Stimulated activated naive CD8-positive, alpha-beta T cell treated with anti-CD3 and anti-CD28 coated beads, Interleukin-15, Interleukin-2, amounts not matched to agents 100 ng/mL and 50 ng/mL, for 24 hours (primary cell): ENCODE measurements around the gene UMOD.
"Not testable (repeated sequence)": the region's sequence is repeated elsewhere in the genome, so short reads cannot be mapped to it uniquely, and the experiment has no call there.

Experiments used
- H3K27ac Mint-ChIP-seq: one replicate; pipeline ENCODE4 v1.8.0; 2021; ENCODE audit warnings: mild to moderate bottlenecking, mixed read lengths
- H3K27me3 Mint-ChIP-seq: one replicate; pipeline ENCODE4 v1.8.0; 2021; ENCODE audit warnings: mixed read lengths
- H3K36me3 Mint-ChIP-seq: one replicate; pipeline ENCODE4 v1.8.0; 2021; ENCODE audit warnings: low read depth, mixed read lengths
- H3K4me1 Mint-ChIP-seq: one replicate; pipeline ENCODE4 v1.8.0; 2021; ENCODE audit warnings: low read depth, mixed read lengths
- H3K4me3 Mint-ChIP-seq: one replicate; pipeline ENCODE4 v1.8.0; 2021; ENCODE audit warnings: mild to moderate bottlenecking, mixed read lengths
- H3K9me3 Mint-ChIP-seq: one replicate; pipeline ENCODE4 v1.8.0; 2021; ENCODE audit warnings: mixed read lengths

UMOD gene

DNA sequence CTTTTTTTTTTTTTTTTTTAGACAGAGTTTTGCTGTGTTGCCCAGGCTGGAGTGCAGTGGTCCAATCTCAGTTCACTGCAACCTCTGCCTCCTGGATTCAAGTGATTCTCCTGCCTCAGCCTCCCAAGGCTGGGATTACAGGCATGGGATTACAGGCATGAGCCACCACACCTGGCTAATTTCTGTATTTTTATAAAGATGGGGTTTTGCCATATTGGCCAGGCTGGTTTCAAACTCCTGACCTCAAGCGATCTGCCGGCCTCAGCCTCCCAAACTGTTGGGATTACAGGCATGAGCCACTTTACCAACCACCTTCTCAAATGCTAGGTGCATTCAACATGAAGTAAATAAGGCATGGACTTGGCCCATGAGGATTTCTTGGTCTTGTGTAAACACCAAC lies 31.5 kb downstream of the UMOD start:
- not testable (repeated sequence) for H3K27me3 Mint-ChIP-seq, H3K36me3 Mint-ChIP-seq, H3K9me3 Mint-ChIP-seq, H3K4me3 Mint-ChIP-seq, H3K4me1 Mint-ChIP-seq, H3K27ac Mint-ChIP-seq

DNA sequence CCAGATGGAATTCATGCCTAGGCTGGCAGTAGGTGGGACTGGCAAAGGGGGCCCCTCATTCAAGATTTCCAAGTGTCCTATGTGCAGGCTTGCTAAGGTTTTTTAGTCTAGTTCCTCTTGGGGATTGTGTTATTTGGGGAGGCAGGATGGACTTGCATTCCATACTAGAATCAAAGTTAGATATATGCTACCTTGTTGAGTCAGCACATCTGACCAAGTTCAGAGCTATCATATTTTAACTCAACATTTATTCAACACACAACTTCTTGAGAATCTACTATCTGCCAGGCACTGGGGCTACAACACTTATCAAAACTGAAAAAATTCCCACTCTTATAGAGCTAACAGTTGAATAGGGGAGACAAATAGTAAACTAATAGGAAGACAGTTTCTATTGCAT lies 31.9 kb downstream of the UMOD start:
- H3K4me1 Mint-ChIP-seq = no peaks in the 10 kb centered on the region
- no peak overlapping the region for H3K4me3 Mint-ChIP-seq
- H3K27ac Mint-ChIP-seq = no peak overlapping the region
- H3K9me3 Mint-ChIP-seq = no peaks in the 10 kb centered on the region
- no peaks in the 10 kb centered on the region for H3K27me3 Mint-ChIP-seq
- no peaks in the 10 kb centered on the region for H3K36me3 Mint-ChIP-seq

DNA sequence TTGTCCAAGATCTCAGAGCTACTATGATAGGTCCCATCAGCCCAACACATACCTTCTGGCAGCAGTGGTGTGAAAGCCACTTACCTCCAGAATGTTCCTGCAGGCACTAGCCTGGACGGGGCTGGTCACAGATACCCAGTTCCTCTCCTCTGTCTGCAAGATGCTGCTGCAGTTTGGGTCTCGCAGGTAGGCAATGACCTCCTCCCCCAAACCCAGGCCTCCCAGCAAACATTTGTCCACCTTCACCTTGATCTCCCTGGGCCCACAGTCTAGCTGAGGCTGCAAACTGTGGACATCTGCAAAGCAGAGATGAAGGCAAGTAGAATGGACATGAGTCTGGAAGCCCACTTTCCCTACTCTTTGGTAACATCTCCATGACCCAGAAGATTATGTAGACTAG lies 32.3 kb downstream of the UMOD start:
- Mint-ChIP-seq H3K27ac (no peak overlapping the region), H3K27me3 (no peaks in the 10 kb centered on the region), H3K36me3 (no peaks in the 10 kb centered on the region), H3K4me1 (no peaks in the 10 kb centered on the region), H3K4me3 (no peak overlapping the region), H3K9me3 (no peaks in the 10 kb centered on the region)

DNA sequence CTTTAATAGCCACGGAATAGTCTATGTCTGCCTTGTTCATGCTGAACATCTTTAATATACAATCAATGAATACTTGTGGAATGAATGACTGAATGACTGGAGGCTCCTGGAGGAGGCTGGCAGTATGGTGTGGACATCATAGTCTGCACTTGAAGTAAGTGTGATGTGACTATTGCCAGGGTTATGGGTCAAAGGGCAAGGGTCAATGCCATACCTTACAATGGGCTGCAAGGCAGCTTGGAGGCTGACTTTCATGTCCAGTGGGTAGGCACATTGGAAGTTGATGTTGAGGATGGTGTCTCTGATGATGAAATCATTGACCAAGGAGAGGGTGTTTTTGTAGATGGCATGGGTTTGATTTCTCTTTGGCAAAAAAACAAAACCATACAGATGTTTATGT lies 33.1 kb downstream of the UMOD start:
- Mint-ChIP-seq H3K36me3 (no peaks in the 10 kb centered on the region), H3K9me3 (no peaks in the 10 kb centered on the region), H3K27ac (no peak overlapping the region), H3K4me3 (no peak overlapping the region), H3K27me3 (no peaks in the 10 kb centered on the region), H3K4me1 (no peaks in the 10 kb centered on the region)

DNA sequence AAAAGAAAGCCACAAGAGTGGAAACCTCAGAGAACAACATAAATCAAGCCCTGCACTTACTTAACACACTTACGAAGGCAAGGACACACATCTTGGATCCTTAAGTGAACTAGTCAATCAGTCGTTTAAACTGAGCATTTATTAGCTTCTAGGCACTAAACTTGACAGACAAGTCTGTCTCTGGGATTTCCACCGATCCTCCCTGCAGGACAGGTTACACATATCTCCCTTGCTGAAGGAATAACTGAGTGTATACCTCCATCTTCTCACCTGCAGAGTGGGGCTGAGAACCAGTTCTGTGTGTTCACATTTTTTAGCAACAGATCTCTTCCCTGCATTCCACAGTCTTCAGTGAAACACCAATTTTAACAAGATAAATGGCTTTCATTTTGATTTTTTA lies 34.1 kb downstream of the UMOD start:
- H3K27ac Mint-ChIP-seq = no peak overlapping the region
- no peaks in the 10 kb centered on the region for H3K4me1 Mint-ChIP-seq
- H3K9me3 Mint-ChIP-seq = no peaks in the 10 kb centered on the region
- H3K36me3 Mint-ChIP-seq = no peaks in the 10 kb centered on the region
- no peak overlapping the region for H3K4me3 Mint-ChIP-seq
- H3K27me3 Mint-ChIP-seq = no peaks in the 10 kb centered on the region

DNA sequence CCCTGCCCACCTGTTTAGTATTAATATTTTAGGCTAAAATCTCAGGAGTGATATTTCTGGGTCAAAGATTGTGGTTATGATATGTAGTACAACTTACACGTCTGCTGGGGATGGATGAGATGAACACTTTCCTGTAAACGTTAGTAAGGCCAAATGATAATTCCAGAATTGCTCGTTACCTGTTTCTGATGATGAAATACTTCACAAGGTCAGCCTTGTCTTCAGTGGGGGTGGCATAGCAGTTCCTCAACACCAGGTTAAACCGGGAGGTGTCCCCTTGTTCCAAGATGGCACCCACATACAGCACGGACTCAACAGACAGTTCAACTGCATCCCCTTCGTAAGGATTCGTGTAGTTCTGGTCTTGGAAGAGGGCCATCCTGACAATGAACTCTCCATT lies 34.5 kb downstream of the UMOD start:
- Mint-ChIP-seq H3K36me3 (no peaks in the 10 kb centered on the region), H3K4me1 (no peaks in the 10 kb centered on the region), H3K4me3 (no peak overlapping the region), H3K9me3 (no peaks in the 10 kb centered on the region), H3K27me3 (no peaks in the 10 kb centered on the region), H3K27ac (no peak overlapping the region)

DNA sequence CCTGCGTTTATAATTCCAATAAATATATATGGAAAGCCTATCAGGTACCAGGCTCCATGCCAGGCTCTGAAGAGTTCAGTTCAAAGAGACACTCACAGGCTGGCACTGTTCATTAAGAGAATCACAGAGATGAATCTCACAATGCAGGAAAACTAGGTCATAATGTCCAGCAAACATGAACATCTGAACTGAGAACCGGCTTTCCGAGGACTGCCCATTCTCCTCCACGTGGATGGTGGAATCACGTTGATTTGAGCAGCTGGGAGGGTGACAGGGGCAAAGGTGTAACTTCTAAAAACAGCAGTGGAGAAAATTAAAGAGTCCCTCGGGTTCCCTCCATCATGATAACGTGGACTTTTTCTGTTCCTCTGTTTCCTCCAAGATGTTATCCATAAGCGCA lies 35.4 kb downstream of the UMOD start:
- Mint-ChIP-seq H3K27me3 (no peaks in the 10 kb centered on the region), H3K9me3 (no peaks in the 10 kb centered on the region), H3K36me3 (no peaks in the 10 kb centered on the region), H3K27ac (no peak overlapping the region), H3K4me3 (no peak overlapping the region), H3K4me1 (no peaks in the 10 kb centered on the region)

DNA sequence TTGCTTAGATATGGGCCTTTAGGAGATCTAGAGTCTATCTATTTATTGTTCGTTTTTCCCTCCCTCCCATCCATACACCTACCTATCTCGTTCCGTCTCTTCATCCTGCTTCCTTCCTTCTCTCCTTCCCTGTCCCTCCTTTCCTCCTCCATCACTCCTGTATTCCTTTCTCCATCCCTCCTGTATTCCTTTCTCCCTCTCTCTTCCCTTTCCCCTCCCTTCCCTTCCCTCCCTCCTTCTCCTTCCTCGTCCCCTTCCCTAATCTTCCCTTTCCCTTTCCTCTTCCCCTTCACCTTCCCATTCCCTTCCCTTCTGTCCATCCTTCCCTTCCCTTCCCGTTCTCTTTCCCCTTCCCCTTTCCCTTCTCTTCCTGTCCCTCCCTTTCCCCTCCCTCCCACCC lies 35.8 kb downstream of the UMOD start:
- no peaks in the 10 kb centered on the region for H3K4me1 Mint-ChIP-seq
- H3K9me3 Mint-ChIP-seq = no peaks in the 10 kb centered on the region
- H3K36me3 Mint-ChIP-seq = no peaks in the 10 kb centered on the region
- H3K27me3 Mint-ChIP-seq = no peaks in the 10 kb centered on the region
- H3K27ac Mint-ChIP-seq = no peak overlapping the region
- H3K4me3 Mint-ChIP-seq = no peak overlapping the region

DNA sequence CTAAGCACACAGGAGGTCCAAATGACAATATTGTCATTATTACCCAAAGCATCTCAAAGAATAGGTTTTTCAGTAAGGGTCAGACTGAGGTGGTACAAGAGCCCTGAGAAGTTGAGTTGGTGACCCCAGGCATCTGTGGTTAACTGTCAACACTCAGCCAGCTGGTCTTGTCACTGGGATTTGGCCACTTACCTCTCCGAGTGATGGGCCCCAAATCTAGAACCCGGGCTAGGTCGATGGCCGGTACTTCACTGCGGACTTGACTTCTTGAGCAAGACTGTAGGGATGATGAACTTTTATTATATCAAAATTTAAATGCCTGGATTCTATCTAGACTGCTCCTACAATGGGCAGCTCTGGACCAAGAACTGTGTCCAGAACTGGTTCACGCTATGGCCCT lies 36.8 kb downstream of the UMOD start:
- Mint-ChIP-seq H3K27ac (no peak overlapping the region), H3K4me3 (no peak overlapping the region), H3K27me3 (no peaks in the 10 kb centered on the region), H3K9me3 (no peaks in the 10 kb centered on the region), H3K36me3 (no peaks in the 10 kb centered on the region), H3K4me1 (no peaks in the 10 kb centered on the region)

DNA sequence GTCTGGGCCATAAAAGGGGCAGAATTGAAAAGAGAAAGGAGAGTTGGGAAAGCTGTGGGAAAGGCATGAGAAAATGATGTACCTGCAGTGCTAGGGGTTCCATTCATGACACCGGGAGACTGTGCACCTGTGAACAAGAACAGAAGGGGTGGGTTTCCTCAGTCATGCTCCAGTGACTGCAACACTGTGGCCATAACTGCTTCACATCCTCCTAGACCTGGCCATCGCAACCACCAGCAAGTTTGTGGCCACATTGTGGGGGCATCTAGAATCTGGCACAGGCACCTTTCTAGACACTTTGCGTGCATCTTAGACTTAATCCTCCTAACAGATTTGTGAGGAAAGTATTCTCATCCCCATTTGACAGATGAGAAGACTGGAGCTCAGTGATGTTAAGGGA lies 37.9 kb downstream of the UMOD start:
- Mint-ChIP-seq H3K4me3 (no peak overlapping the region), H3K27ac (no peak overlapping the region), H3K4me1 (no peaks in the 10 kb centered on the region), H3K9me3 (no peaks in the 10 kb centered on the region), H3K27me3 (no peaks in the 10 kb centered on the region), H3K36me3 (no peaks in the 10 kb centered on the region)

DNA sequence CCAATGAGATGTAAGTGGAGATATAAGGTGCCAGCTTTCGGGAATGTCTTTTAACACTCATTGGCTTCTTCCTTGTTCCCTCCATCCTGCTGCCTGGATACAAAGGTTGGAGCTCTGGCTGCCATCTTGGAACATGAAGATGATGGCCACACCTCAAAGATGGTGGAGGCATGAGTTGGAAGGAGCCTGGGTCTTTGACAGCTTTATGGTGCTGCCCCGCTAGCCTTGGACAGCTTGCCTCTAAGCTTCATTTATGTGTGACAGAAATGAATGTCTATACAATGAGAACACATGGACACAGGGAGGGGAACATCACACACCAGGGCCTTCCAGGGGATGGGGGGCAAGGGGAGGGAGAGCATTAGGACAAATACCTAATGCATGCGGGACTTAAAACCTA lies 38.8 kb downstream of the UMOD start:
- Mint-ChIP-seq H3K9me3 (no peaks in the 10 kb centered on the region), H3K36me3 (no peaks in the 10 kb centered on the region), H3K27me3 (no peaks in the 10 kb centered on the region), H3K4me3 (no peak overlapping the region), H3K4me1 (no peaks in the 10 kb centered on the region), H3K27ac (no peak overlapping the region)

DNA sequence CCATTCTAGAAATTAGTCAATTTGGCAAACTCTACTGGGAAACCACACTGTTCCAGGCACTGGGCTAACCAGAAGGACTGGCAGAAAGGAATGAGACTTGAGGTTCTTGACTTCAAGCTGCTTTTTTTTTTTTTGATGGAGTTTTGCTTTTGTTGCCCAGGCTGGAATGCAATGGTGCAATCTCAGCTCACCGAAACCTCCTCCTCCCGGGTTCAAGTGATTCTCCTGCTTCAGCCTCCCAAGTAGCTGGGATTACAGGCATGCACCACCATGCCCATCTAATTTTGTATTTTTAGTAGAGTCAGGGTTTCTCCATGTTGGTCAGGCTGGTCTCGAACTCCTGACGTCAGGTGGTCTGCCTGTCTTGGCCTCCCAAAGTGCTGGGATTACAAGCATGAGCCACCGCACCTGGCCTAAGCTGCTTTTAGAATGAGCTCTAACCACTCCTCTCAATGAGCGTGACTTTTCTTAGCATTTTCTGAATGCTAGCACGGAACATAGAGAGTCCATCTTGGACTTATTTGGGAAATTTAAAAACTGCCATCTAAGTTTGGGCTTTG lies 39.9 kb downstream of the UMOD start:
- not testable (repeated sequence) for H3K9me3 Mint-ChIP-seq, H3K4me1 Mint-ChIP-seq, H3K27ac Mint-ChIP-seq, H3K27me3 Mint-ChIP-seq, H3K4me3 Mint-ChIP-seq, H3K36me3 Mint-ChIP-seq

DNA sequence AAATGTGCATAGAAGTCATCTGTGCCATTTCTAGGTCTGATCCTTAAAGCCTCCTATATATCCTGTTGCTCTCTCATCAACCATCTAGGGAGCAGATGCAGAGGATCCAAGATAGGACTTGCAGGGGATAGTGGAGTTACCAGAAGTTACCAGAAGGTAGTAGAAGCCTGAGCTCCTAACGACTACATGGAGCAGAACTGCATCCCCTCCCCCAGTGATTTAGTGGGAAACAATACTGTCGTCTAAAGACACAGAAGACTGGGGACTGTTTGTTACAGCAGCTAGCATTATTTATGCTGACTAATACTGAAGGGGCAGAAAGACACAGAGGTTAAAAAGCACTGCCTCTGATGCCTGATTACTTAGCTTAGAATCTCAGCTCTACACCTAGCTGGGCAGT lies 41.0 kb downstream of the UMOD start:
- H3K27ac Mint-ChIP-seq = no peak overlapping the region

DNA sequence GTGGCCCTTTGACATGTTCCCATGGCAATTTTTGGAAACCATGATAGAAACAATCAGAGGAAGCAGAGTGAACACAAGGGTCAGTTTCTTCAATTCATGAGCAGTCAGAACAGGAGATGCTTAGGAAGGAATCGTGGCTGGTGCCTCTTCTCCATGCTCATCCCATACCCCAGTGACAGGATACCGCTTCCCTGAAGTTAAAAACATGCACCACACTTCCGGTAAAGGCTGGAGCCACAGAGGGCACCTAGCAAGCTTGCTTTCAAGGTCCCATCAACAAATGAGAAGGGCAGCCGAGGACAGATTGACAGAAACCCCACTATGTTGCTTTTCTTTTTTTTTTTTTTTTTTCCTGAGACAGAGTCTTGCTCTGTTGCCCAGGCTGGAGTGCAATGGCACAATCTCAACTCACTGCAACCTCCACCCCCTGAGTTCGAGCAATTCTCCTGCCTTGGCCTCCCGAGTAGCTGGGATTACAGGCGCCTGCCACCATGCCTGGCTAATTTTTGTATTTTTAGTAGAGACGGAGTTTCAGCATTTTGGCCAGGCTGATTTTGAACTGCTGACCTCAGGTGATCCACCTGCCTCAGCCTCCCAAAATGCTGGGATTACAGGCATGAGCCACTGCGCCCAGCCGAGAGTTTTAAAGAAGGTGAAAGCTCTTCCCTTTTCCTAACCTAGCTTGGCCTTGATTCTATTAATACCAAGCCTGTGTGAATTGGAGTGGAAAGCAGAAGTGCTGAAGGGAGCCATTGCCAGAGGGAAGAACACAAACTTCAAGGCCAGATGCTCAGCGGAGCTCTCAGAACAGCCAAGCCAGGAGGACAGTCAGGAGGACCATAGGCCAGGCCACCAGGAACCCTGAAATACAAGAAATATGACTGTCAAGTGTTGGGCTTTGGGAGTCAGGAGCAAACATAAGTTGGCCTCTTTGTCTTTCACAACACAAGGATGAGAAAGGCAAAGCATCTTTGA lies 41.8 kb downstream of the UMOD start:
- no peak overlapping the region for H3K27ac Mint-ChIP-seq
- H3K36me3 Mint-ChIP-seq = no peaks in the 10 kb centered on the region
- no peak overlapping the region for H3K4me3 Mint-ChIP-seq
- peaks cover 8% of the 10 kb centered on the region for H3K27me3 Mint-ChIP-seq
- no peaks in the 10 kb centered on the region for H3K9me3 Mint-ChIP-seq
- H3K4me1 Mint-ChIP-seq = no peaks in the 10 kb centered on the region

More for the DNA sequence above, 41.0 kb downstream of the UMOD start:
- Mint-ChIP-seq H3K4me1 (no peaks in the 10 kb centered on the region), H3K4me3 (no peak overlapping the region), H3K9me3 (no peaks in the 10 kb centered on the region), H3K27me3 (peaks cover 4% of the 10 kb centered on the region), H3K36me3 (no peaks in the 10 kb centered on the region)

DNA sequence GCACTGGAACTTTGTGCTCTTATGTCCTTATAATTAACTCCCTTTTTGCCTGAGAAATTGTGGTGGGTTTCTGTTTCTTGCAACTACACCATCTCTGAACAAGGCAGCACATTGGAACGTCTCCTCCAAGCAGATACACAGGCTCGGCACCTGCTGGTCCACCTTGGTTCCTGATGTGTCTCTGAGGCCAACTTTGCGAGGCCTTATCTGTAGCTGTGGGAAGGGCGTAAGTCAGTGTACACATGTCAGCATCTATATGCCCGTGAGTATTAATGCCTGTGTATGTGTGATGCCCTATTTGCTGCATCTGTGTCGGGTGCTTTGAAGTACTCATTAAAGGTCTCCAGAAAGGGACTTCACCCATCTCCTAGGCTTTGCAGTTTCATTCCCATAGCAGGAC lies 42.7 kb downstream of the UMOD start:
- no peak overlapping the region for H3K27ac Mint-ChIP-seq
- no peaks in the 10 kb centered on the region for H3K4me1 Mint-ChIP-seq
- no peak overlapping the region for H3K4me3 Mint-ChIP-seq
- H3K36me3 Mint-ChIP-seq = no peaks in the 10 kb centered on the region
- H3K27me3 Mint-ChIP-seq = peaks cover 8% of the 10 kb centered on the region
- H3K9me3 Mint-ChIP-seq = no peaks in the 10 kb centered on the region
